AG08396 (cell line): Measurements from ENCODE around the gene NDST4.

ENCODE experiments used
- DNase-seq: peaks from one replicate; pipeline ENCODE4 v3.0.0; 2012; ENCODE audit warnings: low spot score, mixed read lengths

Gene NDST4

DNA sequence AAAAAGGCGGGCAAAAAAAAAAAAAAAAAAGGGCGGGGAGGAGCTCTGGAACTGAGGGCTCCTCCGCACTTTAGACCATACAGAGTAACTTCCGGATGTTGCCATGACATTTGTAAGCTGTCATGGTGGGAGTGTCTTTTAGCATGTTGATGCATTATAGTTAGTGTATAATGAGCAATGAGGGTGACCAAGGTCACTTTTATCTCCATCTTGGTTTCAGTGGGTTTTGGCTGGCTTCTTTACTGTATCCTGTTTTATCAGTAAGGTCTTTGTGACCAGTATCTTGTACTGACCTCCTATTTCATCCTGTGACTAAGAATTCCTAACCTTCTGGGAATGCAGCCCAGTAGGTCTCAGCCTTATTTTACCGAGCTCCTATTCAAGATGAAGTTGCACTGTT, 321.4 kb downstream of the NDST4 start:
- DNase-seq = no peak

DNA sequence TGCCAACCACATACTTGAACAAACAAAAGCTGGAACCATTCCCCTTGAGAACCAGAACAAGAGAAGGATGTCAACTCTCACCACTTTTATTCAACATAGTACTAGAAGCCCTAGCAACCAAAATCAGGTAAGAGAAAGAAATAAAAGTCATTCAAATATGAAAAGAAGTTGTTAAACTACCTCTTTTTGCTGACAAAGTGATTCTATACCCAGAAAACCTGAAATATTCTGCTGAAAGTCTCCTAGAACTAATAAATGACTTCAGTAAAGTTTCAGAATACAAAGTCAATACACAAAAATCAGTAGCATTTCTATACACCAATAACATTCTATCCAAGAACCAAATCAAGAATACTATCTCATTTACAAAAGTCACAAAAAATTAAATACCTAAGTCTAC, 327.9 kb downstream of the NDST4 start:
- DNase-seq = no peak

DNA sequence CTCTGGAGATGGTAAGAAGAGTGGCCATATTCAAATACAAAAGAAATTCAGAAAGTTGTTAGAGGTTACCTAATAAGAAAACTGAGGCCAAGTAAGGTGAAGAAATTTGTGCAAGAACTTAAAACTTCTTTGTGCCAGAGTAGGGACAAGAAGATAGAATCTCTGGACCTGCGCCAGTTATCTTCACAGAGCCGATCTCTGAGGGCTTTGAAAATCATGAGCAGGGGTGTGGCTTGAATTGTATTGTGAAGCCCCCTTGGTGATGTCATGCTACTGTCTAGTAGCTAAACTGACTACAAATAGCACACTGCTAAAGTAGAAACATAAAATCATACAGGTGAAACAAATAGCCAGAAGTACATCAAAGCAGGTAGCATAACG, 330.2 kb downstream of the NDST4 start:
- no peak for DNase-seq

DNA sequence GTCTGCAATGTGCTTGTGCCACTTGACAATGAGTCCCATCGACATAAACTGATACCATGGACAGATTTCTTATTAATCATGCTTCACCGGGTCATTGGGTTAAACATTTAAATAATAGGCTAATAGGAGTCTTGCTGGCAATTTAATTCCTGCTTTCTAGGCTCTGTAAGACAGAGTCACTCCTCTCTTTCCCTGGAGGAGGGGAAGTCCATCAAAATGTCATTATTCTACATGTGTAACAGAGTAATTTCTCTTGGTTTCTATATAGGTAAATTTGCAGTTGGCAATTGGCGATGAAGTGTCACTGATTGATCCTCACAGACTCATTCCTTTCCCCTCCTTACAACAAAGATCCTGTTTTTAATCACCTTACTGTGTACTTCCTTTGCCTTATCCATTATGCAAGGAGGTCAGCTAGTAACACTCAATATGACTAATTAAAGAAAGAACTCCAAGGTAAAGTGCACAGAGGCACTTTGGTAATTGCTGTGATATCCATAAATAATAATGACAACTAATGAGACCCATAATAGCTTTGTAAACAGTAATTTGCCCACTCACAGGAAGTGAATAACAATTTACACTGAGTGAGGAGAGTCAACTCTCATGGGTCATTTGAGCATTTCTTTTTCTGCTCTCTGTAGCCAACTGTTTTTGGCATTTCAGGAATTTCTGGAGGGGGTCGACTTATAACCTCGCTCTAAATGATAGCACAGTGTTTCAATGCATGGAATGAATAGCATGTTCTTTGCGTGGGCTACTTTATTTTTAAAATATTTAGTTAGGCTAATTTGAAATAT, 330.8 kb downstream of the NDST4 start:
- no peak for DNase-seq

DNA sequence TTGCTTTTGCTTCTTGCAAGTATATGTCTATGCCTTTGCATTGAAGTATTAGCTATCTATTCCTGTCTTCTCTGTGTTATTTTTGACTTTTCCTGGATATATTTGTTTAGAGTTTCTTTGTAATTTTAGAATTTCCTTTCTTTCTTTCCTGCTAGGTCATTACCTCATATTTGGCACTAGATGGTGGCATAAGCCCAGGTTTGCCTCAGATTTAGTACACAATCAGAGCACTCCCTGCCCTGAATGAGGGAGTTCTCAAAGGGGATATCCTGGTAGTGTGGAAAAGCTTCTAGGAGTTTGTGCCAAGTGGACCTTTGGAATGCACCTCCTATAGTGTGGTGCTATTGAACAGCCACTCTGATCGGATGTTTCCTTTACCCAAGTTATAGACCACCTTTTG, 333.2 kb downstream of the NDST4 start:
- DNase-seq = no peak
